K562 (cell line): ENCODE measurements around the gene FGR. TPM values are rescaled to one million over a fixed set of nuclear protein-coding genes. Genes with fewer than 3 reads are reported as not detected.

Experiments used
- ATAC-seq: fragments of 200-7000 bp; cut with Tn5 transposase; 3 replicates; pipeline ENCODE4 v1.9.1; 2020; ENCODE audit warnings: moderate library complexity
- BruUV-seq: library from RNA; stranded (reverse); fragments of 400-500 nt; replicated peaks from 2 replicates; lab custom pipeline; 2021; lab: Mats Ljungman, UMichigan
- CTCF ChIA-PET: fragments of 300-600 bp; formaldehyde crosslinking; extraction: SDS; loops from one replicate; lab custom pipeline; 2021; ENCODE audit warnings: low intra/inter-chr PET ratio; lab: Yijun Ruan, JAX
- POLR2A ChIA-PET: fragments of 300-600, 350-650 bp; sonication (Branson Sonifier 250); formaldehyde crosslinking; extraction: SDS; loops from one replicate; lab custom pipeline; 2021; ENCODE audit warnings: antibody characterized with exemption, inconsistent platforms; lab: Yijun Ruan, JAX
- DNase-seq, 4 experiments: peaks; one replicate each; pipeline versions ENCODE4 v3.0.0 to v3.0.0-alpha.2; 2011 to 2018; ENCODE audit warnings: low spot score in 3 of 4, mixed read lengths in 3 of 4; ENCODE audit errors: extremely low read depth in 1 of 4
- FAIRE-seq: peaks from 2 replicates; lab custom pipeline; 2011; peaks lifted over from hg19 to GRCh38; lab: Jason Lieb, UNC
- H2AFZ ChIP-seq: 2 replicates; pipeline ENCODE4 v1.6.0; 2011; ENCODE audit warnings: low read depth, low read length, control low read depth, inconsistent platforms
- H3K27ac ChIP-seq: fragments of 200-600 bp; 3 replicates; pipeline ENCODE4 v1.8.0; 2011; ENCODE audit warnings: low read depth, mild to moderate bottlenecking, control low read depth, inconsistent platforms, low read length, moderate library complexity, mixed read lengths; ENCODE audit errors: extremely low read depth
- H3K27me3 ChIP-seq, 2 experiments: fragments of 300-600 bp in 1 of 2; 2 replicates in 1 of 2; 3 replicates in 1 of 2; pipeline versions ENCODE4 v1.6.0 to v1.8.0; 2011; ENCODE audit warnings: inconsistent platforms in 2 of 2, low read length in 2 of 2, mild to moderate bottlenecking in 1 of 2, mixed read lengths in 1 of 2, moderate library complexity in 1 of 2; ENCODE audit not compliant: control insufficient read depth in 2 of 2, insufficient read depth in 2 of 2
- H3K36me3 ChIP-seq: fragments of 300-600 bp; 3 replicates; pipeline ENCODE4 v1.8.0; 2011; ENCODE audit warnings: mild to moderate bottlenecking, low read length, inconsistent platforms; ENCODE audit not compliant: control insufficient read depth, insufficient read depth
- H3K4me1 ChIP-seq, 2 experiments: fragments of 200-600 bp in 1 of 2; replicated peaks in 1 of 2; 2 replicates in 1 of 2; 3 replicates in 1 of 2; pipeline versions ENCODE4 v1.5.1 to v1.8.0; 2011; ENCODE audit warnings: inconsistent platforms in 2 of 2, low read length in 2 of 2, mild to moderate bottlenecking in 1 of 2, mixed read lengths in 1 of 2, moderate library complexity in 1 of 2; ENCODE audit not compliant: control insufficient read depth in 2 of 2, insufficient read depth in 2 of 2
- H3K4me2 ChIP-seq: 2 replicates; pipeline ENCODE4 v1.6.1; 2011; ENCODE audit warnings: low read length, control low read depth, inconsistent platforms, mixed read lengths; ENCODE audit not compliant: insufficient read depth
- H3K4me3 ChIP-seq: fragments of 200-600 bp; sonication (generic), shearing (Covaris generic); 2 replicates; pipeline ENCODE4 v1.5.1; 2016; ENCODE audit warnings: control low read depth, inconsistent platforms
- H3K79me2 ChIP-seq: fragments of 200-600 bp; 3 replicates; pipeline ENCODE4 v1.8.0; 2011; ENCODE audit warnings: low read length, inconsistent platforms; ENCODE audit not compliant: control insufficient read depth, insufficient read depth
- H3K9ac ChIP-seq, 2 experiments: 2 replicates each; pipeline versions ENCODE4 v1.6.0 to v1.6.1; 2011; ENCODE audit warnings: low read depth in 2 of 2, low read length in 2 of 2, control low read depth in 1 of 2, inconsistent platforms in 1 of 2, mild to moderate bottlenecking in 1 of 2, mixed read lengths in 1 of 2; ENCODE audit not compliant: insufficient read depth in 1 of 2
- H3K9me1 ChIP-seq: one replicate; pipeline ENCODE4 v1.6.0; 2011; ENCODE audit warnings: inconsistent platforms, mild to moderate bottlenecking, low read length, moderate library complexity; ENCODE audit not compliant: control insufficient read depth, insufficient read depth
- H3K9me3 ChIP-seq: replicated peaks from 2 replicates; pipeline ENCODE4 v1.5.1; 2011; ENCODE audit warnings: low read depth, low read length, inconsistent platforms; ENCODE audit not compliant: control insufficient read depth, insufficient read depth
- H4K20me1 ChIP-seq: replicated peaks from 2 replicates; pipeline ENCODE4 v1.6.1; 2011; ENCODE audit warnings: low read length, inconsistent platforms, mixed read lengths; ENCODE audit not compliant: control insufficient read depth, insufficient read depth
- HBP1 ChIP-seq: fragments of 450-650 bp; formaldehyde crosslinking; IDR thresholded peaks from 2 replicates; pipeline ENCODE4 v1.4.0; 2022; ENCODE audit warnings: missing genetic modification characterization
- NR2C1 ChIP-seq, 2 experiments: fragments of 450-650 bp; IDR thresholded peaks; 2 replicates each; pipeline ENCODE4 v1.6.1; 2017; ENCODE audit warnings: mild to moderate bottlenecking in 2 of 2, antibody characterized with exemption in 1 of 2, inconsistent platforms in 1 of 2, missing compliant biosample characterization in 1 of 2, missing genetic modification characterization in 1 of 2
- SLC30A9 ChIP-seq: fragments of 250-450 bp; sonication (Bioruptor Pico); IDR thresholded peaks from 2 replicates; pipeline ENCODE4 v1.8.0; 2022; ENCODE audit warnings: mild to moderate bottlenecking, moderate library complexity
- ZBTB26 ChIP-seq: fragments of 450-650 bp; formaldehyde crosslinking; IDR thresholded peaks from 2 replicates; pipeline ENCODE4 v1.4.0; 2022; ENCODE audit warnings: missing genetic modification characterization
- WGBS: fragments of 100-300 bp; shearing (Covaris generic); methylation state at CpG from one replicate; pipeline ENCODE4 v1.1.6; 2016; ENCODE audit warnings: low coverage, mixed read lengths; ENCODE audit not compliant: insufficient coverage; ENCODE audit errors: missing lambda C conversion rate; 5-methylcytosine and 5-hydroxymethylcytosine counted together
- in situ Hi-C: fragments of 300-500 bp; cut with MboI; formaldehyde crosslinking; loops from 4 replicates; pipeline ENCODE4 v1.15.0; 2018; ENCODE audit warnings: inconsistent platforms, mixed read lengths
- intact Hi-C: fragments of 100-400 bp; cut with micrococcal nuclease; formaldehyde crosslinking; loops from 2 replicates; pipeline ENCODE4 v1.14.2; 2022
- polyA plus RNA-seq, 8 experiments: library from polyadenylated mRNA; depleted of rRNA in 4 of 8; stranded (reverse) in 5 of 8; unstranded in 3 of 8; fragments of >200 nt; fragmentation: Nextera tagmentation in 2 of 8; fragmentation: Illumina TruSeq in 1 of 8; extraction: Ambion mirVana in 2 of 8; extraction: Trizol in 1 of 8; gene quantifications; 2 replicates each; pipeline versions ENCODE4 v1.2.1 to v1.2.3, GENCODE V29; 2011 to 2014; ENCODE audit warnings: inconsistent platforms in 1 of 8, missing spikeins in 1 of 8
- total RNA-seq, 7 experiments: library from RNA; depleted of rRNA in 6 of 7; stranded (reverse); fragments of >200 nt in 6 of 7; fragmentation: Illumina TruSeq in 2 of 7; extraction: Trizol in 2 of 7; gene quantifications; 2 replicates each; pipeline versions ENCODE4 v1.2.1 to v1.2.3, GENCODE V29; 2011 to 2021; ENCODE audit warnings: low replicate concordance in 1 of 7
- TF ChIP-seq, protein P1 (sequence below): fragments of 200-600 bp; sonication (generic); IDR thresholded peaks from one replicate; pipeline ENCODE4 v1.6.1; 2012; ENCODE audit warnings: mild to moderate bottlenecking, low read depth, low read length, inconsistent platforms

Gene FGR
- total and polyA plus RNA-seq, 9 of the 15 experiments (the other 6 are each of a cell fraction or from before 2014, with no cell fraction given): 0.04 to 0.11 TPM; not detected in 7

DNA sequence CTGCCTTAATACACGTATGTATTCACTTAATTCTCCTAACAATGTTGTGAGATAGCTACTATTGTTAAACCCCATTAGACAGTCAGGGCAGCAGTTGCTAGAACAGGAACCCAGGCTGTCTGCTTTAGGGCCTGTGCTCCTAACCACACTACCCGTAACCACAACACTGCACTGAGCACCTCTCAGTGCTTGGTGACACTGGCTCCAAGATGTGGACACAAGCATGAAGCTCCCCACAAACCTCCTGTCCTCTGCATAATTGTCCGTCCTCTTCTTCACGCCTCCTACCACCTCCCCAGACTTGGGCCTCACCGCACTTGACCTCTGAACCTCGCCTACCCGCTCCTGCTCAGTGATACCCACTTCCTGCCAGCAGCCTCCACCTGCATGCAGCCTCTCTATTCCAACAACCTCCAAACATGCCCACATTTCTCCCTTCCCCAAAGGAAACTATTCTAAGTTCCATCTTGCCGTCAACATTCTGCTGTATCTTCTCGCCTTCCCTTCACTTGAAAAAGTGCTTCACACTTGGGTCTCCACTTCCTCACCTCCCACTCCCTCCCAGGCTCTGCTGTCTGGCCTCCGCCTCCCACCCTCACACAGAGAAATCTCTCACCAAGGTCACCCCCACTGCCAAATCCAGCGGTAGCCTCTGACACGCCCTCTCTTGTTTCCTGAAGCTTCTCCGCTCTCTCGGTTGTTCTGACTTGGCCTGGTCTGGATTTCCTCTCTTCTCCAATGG, 16.5 kb downstream of the FGR start:
- H3K4me2 ChIP-seq: no peak overlapping the region
- POLR2A ChIA-PET: interaction anchor here (1.1 to 2.5 kb wide), 3 partner anchors 8 to 62 kb away, joined by 3 to 6 read pairs (median 4); no protein-coding TSS in a partner anchor
- peak overlapping the region; percentile 54 for H2AFZ ChIP-seq
- H3K9ac ChIP-seq: peak overlapping the region in 1 of 2 experiments; percentile 47; a peak in 1 of 4 replicates
- no peaks in the 10 kb centered on the region for H3K36me3 ChIP-seq
- H3K9me1 ChIP-seq: no peaks in the 10 kb centered on the region
- in situ Hi-C loops (loop anchor here (25.0 kb wide), 1 partner anchor 506 kb away; no protein-coding TSS in a partner anchor), intact Hi-C loops (no loop called here)
- no peak for ATAC-seq
- no peak for DNase-seq
- no peak overlapping the region for H3K4me3 ChIP-seq
- FAIRE-seq: no peak
- peaks cover 20 to 29% of the 10 kb centered on the region in 2 experiments for H3K4me1 ChIP-seq
- H3K79me2 ChIP-seq: no peaks in the 10 kb centered on the region
- 0 out of 2 replicates have a peak, but pooled peaks cover 6% of the 10 kb centered on the region for H4K20me1 ChIP-seq
- no peaks in the 10 kb centered on the region for H3K9me3 ChIP-seq
- peaks cover 0 to 1% of the 10 kb centered on the region in 2 experiments; a peak in 1 of 5 replicates for H3K27me3 ChIP-seq
- no peak overlapping the region for H3K27ac ChIP-seq
- CTCF ChIA-PET: no interaction called here
- no TSS peak for BruUV-seq
- WGBS: 51% methylated on average over 14 of the region's 14 CpGs
- TF ChIP-seq ZBTB26: no peak
- TF ChIP-seq HBP1: no peak
- TF ChIP-seq, protein P1, sequence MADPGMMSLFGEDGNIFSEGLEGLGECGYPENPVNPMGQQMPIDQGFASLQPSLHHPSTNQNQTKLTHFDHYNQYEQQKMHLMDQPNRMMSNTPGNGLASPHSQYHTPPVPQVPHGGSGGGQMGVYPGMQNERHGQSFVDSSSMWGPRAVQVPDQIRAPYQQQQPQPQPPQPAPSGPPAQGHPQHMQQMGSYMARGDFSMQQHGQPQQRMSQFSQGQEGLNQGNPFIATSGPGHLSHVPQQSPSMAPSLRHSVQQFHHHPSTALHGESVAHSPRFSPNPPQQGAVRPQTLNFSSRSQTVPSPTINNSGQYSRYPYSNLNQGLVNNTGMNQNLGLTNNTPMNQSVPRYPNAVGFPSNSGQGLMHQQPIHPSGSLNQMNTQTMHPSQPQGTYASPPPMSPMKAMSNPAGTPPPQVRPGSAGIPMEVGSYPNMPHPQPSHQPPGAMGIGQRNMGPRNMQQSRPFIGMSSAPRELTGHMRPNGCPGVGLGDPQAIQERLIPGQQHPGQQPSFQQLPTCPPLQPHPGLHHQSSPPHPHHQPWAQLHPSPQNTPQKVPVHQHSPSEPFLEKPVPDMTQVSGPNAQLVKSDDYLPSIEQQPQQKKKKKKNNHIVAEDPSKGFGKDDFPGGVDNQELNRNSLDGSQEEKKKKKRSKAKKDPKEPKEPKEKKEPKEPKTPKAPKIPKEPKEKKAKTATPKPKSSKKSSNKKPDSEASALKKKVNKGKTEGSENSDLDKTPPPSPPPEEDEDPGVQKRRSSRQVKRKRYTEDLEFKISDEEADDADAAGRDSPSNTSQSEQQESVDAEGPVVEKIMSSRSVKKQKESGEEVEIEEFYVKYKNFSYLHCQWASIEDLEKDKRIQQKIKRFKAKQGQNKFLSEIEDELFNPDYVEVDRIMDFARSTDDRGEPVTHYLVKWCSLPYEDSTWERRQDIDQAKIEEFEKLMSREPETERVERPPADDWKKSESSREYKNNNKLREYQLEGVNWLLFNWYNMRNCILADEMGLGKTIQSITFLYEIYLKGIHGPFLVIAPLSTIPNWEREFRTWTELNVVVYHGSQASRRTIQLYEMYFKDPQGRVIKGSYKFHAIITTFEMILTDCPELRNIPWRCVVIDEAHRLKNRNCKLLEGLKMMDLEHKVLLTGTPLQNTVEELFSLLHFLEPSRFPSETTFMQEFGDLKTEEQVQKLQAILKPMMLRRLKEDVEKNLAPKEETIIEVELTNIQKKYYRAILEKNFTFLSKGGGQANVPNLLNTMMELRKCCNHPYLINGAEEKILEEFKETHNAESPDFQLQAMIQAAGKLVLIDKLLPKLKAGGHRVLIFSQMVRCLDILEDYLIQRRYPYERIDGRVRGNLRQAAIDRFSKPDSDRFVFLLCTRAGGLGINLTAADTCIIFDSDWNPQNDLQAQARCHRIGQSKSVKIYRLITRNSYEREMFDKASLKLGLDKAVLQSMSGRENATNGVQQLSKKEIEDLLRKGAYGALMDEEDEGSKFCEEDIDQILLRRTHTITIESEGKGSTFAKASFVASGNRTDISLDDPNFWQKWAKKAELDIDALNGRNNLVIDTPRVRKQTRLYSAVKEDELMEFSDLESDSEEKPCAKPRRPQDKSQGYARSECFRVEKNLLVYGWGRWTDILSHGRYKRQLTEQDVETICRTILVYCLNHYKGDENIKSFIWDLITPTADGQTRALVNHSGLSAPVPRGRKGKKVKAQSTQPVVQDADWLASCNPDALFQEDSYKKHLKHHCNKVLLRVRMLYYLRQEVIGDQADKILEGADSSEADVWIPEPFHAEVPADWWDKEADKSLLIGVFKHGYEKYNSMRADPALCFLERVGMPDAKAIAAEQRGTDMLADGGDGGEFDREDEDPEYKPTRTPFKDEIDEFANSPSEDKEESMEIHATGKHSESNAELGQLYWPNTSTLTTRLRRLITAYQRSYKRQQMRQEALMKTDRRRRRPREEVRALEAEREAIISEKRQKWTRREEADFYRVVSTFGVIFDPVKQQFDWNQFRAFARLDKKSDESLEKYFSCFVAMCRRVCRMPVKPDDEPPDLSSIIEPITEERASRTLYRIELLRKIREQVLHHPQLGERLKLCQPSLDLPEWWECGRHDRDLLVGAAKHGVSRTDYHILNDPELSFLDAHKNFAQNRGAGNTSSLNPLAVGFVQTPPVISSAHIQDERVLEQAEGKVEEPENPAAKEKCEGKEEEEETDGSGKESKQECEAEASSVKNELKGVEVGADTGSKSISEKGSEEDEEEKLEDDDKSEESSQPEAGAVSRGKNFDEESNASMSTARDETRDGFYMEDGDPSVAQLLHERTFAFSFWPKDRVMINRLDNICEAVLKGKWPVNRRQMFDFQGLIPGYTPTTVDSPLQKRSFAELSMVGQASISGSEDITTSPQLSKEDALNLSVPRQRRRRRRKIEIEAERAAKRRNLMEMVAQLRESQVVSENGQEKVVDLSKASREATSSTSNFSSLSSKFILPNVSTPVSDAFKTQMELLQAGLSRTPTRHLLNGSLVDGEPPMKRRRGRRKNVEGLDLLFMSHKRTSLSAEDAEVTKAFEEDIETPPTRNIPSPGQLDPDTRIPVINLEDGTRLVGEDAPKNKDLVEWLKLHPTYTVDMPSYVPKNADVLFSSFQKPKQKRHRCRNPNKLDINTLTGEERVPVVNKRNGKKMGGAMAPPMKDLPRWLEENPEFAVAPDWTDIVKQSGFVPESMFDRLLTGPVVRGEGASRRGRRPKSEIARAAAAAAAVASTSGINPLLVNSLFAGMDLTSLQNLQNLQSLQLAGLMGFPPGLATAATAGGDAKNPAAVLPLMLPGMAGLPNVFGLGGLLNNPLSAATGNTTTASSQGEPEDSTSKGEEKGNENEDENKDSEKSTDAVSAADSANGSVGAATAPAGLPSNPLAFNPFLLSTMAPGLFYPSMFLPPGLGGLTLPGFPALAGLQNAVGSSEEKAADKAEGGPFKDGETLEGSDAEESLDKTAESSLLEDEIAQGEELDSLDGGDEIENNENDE: no peak
- TF ChIP-seq NR2C1 (IDR thresholded peaks at IDR 0.05): no peak; the same call in 1 of the 2 replicates
- TF ChIP-seq NR2C1 (tag; IDR thresholded peaks at IDR 0.05): peak; percentile 22; the same call in 1 of the 2 replicates
- TF ChIP-seq SLC30A9 (CRISPR knock-in tag): no peak
- TF ChIP-seq, all 486 proteins: peak for 1
